HG03103 (cell line): ENCODE results near the gene STON2.

Experiments
- ATAC-seq: cut with Tn5 transposase; IDR thresholded peaks from one replicate; pipeline ENCODE4 v1.9.1; 2021; ENCODE audit warnings: low read depth; ENCODE audit not compliant: unreplicated experiment

STON2 gene

GRCh38 chr14:81305065-81305464 is 95.1 kb downstream of the STON2 start:
- ATAC-seq, result no peak

- peak; percentile 79 for ATAC-seq
Measured at GRCh38 chr14:81303258-81303935, 96.7 kb downstream of the STON2 start.

GRCh38 chr14:81302638-81303037 is 97.5 kb downstream of the STON2 start:
- ATAC-seq, result no peak

GRCh38 chr14:81301813-81302212 is 98.3 kb downstream of the STON2 start:
- ATAC-seq, result no peak

- ATAC-seq, result no peak
Measured at GRCh38 chr14:81301371-81301770, 98.8 kb downstream of the STON2 start.

- ATAC-seq, result no peak
Measured at GRCh38 chr14:81298911-81299310, 101.2 kb downstream of the STON2 start.

GRCh38 chr14:81298122-81298521 is 102.0 kb downstream of the STON2 start:
- no peak for ATAC-seq

GRCh38 chr14:81295958-81296923 is 103.9 kb downstream of the STON2 start:
- no peak for ATAC-seq

GRCh38 chr14:81289516-81289915 is 110.6 kb downstream of the STON2 start:
- ATAC-seq, result no peak

GRCh38 chr14:81286574-81287370 is 113.4 kb downstream of the STON2 start:
- no peak for ATAC-seq

- ATAC-seq, result no peak
Measured at GRCh38 chr14:81285245-81285644, 114.9 kb downstream of the STON2 start.

GRCh38 chr14:81281332-81281731 is 118.8 kb downstream of the STON2 start:
- ATAC-seq, result no peak

GRCh38 chr14:81280136-81280791 is 119.9 kb downstream of the STON2 start:
- ATAC-seq, result no peak

GRCh38 chr14:81277096-81277495 is 123.0 kb downstream of the STON2 start:
- ATAC-seq, result no peak

- ATAC-seq, result no peak
Measured at GRCh38 chr14:81276073-81277069, 123.8 kb downstream of the STON2 start.

GRCh38 chr14:81275305-81276072 is 124.6 kb downstream of the STON2 start:
- ATAC-seq, result no peak

GRCh38 chr14:81273961-81274575 is 126.1 kb downstream of the STON2 start:
- no peak for ATAC-seq

GRCh38 chr14:81273521-81273920 is 126.6 kb downstream of the STON2 start:
- ATAC-seq, result no peak
